GM08714 (cell line): ENCODE measurements around the gene TBC1D16.

Experiments used
- H3K4me3 ChIP-seq: fragments of 200-500 bp; sonication (Bioruptor generic); 2 replicates; pipeline ENCODE4 v1.5.1; 2014; ENCODE audit warnings: mild to moderate bottlenecking, low read length, inconsistent platforms
- ZNF274 ChIP-seq: IDR thresholded peaks from 2 replicates; pipeline ENCODE4 v1.6.1; 2012; ENCODE audit warnings: mild to moderate bottlenecking, low read depth, low read length

The TBC1D16 gene

GRCh38 chr17:79931817-79932309, 103.8 kb downstream of the TBC1D16 start:
- H3K4me3 ChIP-seq = no peak overlapping the region
- TF ChIP-seq ZNF274 = no peak

DNA sequence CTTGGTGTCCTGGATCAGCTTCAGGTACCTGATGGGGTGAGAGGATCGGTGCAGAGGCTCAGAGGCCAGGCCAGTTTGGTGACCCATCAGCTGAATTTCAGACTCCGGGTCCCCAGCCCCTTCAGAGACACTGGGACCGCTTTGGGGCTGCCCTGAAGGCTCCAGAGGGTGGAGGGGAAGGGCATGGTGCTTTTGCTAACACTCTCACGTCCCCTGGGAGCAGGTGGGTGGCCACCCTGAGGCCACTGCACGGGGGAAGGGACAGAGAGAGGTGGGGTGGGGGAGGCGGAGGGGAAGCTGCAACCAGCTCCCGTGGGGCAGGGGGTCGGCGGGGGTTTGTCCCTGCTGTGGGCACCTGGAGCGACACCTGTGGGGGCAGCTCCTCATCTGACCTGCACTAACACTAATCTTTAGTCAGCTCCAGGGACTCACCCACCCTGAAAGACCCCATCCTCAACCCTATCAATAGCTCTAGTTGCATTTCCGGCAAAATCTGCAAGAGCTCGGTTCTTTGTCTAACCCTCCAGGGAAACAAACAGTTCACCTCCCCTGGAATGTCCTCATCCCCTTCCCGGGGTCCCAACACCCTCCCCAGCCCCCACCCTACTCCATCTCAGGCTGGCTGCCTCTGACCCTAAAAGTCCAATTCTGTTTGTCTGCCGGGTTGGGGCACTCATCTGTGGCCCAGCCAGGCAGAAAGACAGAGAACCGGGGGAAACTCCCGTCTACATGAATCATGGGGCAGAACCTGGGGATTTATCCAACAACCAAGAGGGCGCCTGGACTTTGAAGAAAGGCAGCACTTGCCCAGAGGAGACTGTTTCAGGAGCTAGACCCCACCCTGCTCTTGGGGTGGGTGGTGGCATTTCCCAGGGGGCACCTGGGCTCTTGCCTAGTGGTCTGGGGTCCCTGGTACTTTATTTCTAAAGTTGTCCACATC, 104.5 kb downstream of the TBC1D16 start:
- TF ChIP-seq ZNF274 = no peak
- no peak overlapping the region for H3K4me3 ChIP-seq

DNA sequence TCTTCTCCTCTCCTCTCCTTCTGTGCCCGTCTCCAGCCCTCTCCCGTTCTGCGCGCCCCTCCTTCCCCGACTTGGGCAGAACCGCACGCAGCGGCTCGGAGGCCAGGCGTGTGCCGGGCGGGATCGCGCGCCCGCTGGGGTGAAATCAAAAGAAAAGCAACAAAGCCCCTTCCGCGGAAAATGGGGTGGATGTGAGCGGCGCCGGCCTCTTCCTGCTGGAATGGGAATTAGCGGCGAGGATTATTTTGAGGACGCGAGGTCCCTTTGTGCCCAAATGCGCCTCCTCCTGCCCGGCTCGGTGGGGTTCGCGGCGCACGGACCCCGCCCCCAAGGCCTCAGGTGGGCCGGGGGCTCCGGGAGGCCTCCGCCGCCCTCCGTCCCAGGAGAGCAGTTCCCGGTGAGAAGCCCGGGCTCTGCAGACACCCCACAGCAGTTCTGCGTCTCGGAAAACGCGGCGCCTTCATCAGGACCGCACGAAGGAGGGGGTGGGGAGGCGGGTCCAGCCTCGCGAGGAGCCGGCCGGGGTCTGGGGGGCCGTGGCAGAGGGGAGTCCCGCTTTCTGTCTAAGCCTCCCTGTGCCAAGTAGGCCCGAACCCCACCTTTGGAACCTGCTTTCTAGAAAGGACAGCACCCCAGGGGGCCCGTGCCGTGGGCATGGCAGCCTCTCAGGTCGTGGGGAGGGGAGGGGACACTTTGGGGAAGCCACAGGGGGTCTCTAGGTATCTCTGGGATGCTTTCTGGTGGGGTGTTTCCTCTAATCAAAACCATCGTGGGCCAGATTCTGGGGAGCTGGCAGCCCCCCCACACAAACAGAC, 105.4 kb downstream of the TBC1D16 start:
- no peak overlapping the region for H3K4me3 ChIP-seq
- no peak for TF ChIP-seq ZNF274

- TF ChIP-seq ZNF274 = no peak
- no peak overlapping the region for H3K4me3 ChIP-seq
Observed at GRCh38 chr17:79929257-79930061, 106.2 kb downstream of the TBC1D16 start.

DNA sequence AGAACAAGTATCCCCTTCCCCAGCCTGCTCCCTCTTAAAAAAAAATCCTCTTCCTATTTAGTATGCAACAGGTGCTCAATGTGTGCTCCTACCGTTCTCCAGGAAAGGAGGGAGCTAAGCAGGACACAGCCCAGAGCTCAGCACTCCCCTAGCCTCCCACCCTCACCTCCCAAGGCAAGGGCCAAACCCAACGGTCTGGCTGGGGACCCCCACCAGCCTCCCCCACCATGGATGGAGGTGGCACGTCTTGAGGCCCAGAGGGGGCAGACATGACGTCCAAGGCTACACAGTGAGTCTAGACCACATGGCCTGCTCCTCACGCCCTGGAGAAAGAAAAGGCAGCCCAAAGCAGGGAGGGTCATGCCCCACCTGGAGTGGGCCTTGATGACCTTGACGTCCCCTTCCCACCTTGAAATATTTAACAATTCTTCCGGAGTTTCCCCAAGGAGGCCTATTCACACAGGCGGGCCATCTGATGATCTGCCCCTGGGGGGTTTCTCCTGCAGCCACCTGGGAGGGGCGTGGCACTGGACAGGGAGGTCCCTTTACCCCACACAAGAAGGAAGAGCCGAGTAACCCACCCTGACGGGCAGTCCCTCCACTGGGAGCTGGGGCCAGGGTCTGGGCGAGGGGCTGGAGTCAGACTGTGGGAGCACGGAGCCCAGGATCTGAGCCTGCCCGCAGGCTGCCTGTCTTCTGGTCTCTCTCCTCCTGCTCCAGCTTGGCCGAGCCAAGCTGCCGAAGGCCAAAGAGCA, 107.0 kb downstream of the TBC1D16 start:
- TF ChIP-seq ZNF274 = no peak
- no peak overlapping the region for H3K4me3 ChIP-seq

GRCh38 chr17:79927688-79928501, 107.8 kb downstream of the TBC1D16 start:
- no peak overlapping the region for H3K4me3 ChIP-seq
- no peak for TF ChIP-seq ZNF274

DNA sequence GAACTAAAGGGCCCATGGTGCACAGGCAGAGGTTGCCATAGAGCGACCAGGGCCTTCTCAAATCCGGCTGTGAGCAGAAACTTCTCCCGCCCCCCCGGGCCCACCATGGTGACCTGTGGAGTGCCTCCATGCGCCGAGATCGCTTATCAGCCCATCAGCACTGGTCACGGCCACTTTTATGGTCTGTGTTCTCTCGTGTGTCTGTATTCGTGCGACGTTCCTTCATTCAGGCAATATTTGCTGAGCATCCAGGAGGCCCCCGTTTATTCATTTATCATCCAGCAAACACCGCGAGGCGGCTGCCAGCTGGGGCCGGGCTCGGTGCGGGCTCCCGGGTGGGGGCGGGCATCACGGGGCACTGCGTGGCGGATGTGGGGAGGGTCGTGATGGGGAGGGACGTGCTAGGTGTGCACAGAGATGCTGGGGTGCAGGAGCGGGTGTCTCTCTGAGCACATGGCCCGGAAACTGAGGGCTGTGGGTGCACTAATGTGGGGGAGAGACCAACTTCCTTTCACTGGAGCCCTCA, 108.5 kb downstream of the TBC1D16 start:
- TF ChIP-seq ZNF274 = no peak

DNA sequence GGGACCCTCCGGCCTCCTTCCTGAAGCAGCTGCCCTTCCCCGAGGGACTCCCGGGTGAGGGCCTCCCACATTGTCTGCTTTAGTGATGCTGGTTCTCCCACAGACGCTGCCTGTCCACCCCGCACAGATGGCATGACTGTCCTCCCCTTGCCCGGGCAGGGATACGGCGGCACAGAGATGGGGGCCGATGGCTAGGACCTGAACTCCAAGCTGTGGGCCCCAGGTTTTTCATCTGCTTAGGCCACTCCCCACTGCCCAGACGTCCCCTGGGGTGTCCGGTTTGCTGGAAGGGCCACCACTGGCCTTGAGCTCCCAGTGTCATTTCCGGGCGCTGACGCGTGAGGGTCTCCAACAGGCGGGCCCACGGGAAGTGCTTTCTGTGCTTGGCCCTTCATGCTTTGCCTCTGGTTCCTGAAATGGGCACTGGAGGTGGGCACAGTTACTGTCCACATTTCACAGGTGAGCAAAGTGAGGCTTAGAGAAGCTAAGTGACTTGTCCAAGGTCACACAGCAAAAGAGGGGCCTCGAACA, 109.0 kb downstream of the TBC1D16 start:
- no peak for TF ChIP-seq ZNF274
- no peak overlapping the region for H3K4me3 ChIP-seq

More for the DNA sequence above, 108.5 kb downstream of the TBC1D16 start:
- no peak overlapping the region for H3K4me3 ChIP-seq

DNA sequence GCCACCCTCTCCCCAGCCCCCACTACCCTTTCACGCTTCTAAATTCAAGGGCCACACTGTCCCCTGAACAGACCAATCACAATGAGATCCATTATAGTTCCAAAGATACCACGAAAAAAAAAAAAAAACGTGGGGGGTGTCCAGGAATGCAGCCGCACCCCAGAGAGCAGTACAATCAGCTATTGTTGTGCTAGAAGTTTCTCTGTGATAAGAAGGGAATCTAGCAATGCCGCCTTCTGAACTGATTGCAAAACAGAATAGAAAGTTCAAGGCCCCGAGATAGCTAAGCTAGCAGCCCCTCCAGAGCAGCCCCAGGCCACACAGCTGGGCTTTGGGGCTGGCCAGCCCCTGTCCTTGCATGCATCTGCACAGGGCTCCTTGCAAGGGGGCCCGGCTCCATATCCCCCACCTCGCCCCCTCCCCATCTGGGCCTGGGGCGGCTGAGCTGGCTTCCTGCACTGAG, 109.5 kb downstream of the TBC1D16 start:
- TF ChIP-seq ZNF274 = no peak
- H3K4me3 ChIP-seq = no peak overlapping the region

- H3K4me3 ChIP-seq = no peak overlapping the region
- TF ChIP-seq ZNF274 = no peak
Observed at GRCh38 chr17:79925242-79925957, 110.3 kb downstream of the TBC1D16 start.

DNA sequence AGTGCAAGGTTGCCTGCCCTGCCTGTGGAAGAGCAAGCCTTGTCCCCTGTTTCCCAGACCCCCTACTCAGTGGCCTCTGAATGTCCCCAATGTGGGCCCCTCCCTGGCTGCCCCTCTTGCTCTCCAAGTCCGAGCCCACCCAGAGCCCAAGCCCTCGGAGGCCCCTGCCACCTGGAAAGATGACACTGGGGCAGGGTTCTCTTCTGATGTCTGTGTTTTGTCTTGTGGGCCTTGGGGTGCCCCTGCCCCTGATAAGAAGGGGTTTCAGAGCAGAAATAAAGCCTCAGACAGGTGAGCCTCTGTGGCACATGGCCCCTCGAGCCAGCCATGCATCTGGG, 111.1 kb downstream of the TBC1D16 start:
- TF ChIP-seq ZNF274 = no peak

More for the DNA sequence above, 111.1 kb downstream of the TBC1D16 start:
- no peak overlapping the region for H3K4me3 ChIP-seq
